Suppressor macrophage treated with lipopolysaccharide for 4 hours (primary cell): ENCODE data around the gene TCF7L2.

Source experiments
- DNase-seq: peaks from one replicate; pipeline ENCODE4 v3.0.0-alpha.2; 2020

Gene TCF7L2

DNA sequence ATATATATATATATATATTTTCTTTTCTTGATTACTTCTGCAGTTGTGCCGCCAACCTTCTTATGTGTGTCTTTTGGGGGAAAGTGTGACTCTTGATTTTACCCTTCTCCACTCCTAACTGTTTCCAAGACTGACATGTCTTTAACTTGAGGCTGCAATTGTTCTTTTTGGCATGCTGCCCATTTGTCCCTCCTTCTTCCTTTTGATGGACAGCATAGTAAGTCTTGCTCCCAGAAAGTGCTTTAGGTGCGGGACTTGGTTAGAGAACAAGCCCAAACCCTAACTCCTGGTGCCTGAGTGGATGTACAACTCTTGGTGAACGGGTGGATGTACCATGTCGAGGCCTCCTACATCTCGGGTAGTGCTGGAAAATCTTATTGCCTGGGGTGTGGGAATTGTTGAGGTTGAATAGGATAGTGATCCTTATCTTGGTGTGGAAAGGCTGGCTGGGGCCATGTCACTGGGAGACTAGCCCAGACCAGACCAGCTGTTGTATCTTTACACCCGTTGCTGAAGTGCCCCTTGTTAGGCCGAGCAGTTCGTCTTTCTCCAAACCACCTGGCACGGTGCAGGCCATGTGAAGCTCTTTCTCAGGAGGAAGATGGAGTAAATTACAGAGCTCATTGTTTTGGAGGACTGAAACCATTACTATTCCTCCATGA, 16.3 kb downstream of the TCF7L2 start:
- DNase-seq: no peak

DNA sequence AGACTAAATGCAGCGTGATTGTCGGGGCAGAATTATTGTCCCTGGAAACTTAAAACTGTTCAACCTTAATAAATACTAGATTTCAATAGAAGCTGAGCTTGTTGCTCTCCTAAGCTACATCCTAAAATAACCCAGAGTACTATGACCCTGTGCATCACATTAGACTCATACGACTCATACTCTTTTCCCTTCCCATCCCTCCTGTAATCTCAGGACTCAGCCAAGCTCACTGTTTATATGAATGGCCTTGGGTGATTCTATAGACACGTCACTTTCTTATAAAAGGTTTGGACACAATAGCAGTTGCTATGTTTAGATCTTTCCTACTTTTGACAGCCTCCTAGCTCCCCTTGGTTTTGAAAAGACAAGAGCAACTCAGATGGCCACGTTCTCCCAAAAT, 17.2 kb downstream of the TCF7L2 start:
- DNase-seq: no peak

DNA sequence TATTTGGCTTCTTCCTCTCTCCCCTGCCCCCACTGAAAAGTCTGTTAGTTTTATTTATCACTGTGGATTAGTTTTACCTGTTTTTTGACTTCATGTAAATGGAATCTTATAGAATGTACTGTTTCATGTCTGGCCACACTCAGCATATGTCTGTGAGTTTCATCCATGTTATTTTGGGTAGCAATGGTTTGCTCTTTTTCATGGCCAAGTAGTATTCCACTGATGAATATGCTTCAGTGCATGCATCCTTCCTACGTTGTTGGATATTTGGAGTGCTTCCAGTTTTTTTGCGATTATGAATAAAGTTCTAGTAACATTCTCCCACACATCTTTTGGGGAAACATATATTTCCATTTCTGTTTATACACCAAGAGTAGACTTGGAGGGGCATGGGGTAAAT, 19.1 kb downstream of the TCF7L2 start:
- DNase-seq: no peak

DNA sequence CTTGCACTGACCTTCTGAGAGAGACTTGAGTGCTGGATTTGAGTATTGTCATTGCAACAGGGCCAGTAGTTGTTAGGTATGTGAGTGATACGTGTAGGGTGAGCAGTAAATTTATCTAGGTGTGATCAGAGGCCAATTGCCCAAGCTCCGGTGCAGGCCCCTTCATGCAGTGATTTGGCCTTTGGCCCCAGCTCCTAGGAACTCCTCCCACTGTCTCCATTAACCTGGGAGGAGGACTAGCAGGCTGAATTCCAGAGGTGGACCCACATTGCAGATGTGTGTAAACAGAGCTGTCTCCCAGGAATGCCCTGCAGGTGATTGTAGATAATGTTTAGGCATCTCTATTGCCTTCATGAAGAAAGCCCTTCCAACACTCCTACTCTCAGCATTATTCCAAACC, 19.5 kb downstream of the TCF7L2 start:
- DNase-seq: no peak

DNA sequence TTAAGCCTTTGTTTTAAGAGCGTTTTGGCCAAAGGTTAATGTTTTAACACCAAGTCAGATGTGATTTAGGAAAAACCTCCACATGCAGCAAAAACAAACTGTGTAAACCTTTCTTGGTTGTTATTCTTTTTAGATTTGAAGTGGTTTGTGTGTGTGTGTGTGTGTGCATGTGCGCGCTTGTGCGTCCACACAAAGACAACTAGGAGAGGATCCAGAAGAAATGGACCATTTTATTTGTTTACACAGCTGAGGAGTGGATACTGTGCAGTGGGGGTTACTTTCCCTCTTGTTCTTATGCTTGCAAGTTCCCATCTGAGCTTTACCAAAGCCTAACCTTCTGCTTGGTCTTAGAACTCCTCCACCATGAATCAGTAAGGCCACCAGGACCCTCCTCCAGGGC, 20.0 kb downstream of the TCF7L2 start:
- no peak for DNase-seq

DNA sequence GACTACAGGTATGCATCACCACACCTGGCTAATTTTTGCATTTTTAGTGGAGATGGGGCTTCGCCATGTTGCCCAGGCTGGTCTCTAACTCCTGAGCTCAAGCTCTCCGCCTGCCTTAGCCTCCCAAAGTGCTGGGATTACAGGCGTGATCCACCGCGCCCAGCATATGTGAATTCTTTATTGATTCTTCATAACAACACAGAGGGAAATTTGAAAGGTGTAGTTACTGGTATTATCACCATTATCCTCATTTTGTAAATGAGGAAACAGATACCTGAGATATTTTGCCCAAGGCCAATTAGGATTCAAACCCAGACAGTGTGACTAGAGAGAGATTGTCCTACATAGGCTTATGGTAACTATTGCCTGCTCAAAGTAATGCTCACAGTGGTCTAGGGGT, 22.6 kb downstream of the TCF7L2 start:
- DNase-seq: no peak

DNA sequence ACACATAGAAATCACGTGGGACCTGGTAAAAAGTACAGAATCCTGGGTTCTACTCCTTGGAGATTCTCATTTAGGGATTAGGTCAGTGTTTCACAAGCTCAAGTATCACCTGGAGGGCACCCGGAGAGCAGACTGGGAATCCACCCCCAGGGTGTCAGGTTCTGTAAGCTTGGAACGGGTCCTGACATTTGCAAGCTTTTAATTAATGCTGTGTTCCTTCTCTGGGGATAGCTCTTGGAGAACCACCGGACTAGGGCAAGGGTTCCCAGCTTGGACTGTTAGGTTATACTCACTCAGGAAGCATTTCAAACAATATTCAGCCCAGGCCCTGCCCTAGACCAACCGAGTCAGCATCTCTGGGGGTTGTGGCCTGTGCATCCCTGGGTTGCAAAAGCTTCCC, 23.0 kb downstream of the TCF7L2 start:
- no peak for DNase-seq

DNA sequence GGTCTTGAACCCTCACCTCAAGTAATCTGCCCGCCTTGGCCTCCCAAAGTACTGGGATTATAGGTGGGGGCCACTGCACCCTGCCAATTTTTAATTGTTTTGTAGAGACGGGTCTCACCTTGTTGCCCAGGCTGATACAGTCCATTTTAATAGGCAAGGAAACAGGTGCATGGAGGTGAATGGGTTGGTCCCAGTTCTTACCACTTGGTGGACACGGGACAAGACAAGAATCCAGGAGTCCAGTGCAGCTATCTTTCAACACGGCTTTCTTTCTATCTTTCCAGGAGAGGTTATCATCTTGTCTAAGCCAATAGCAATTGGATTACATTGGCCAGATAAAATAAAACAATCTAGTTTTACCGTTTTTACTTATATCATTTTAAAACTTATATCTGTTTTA, 23.8 kb downstream of the TCF7L2 start:
- DNase-seq: no peak

DNA sequence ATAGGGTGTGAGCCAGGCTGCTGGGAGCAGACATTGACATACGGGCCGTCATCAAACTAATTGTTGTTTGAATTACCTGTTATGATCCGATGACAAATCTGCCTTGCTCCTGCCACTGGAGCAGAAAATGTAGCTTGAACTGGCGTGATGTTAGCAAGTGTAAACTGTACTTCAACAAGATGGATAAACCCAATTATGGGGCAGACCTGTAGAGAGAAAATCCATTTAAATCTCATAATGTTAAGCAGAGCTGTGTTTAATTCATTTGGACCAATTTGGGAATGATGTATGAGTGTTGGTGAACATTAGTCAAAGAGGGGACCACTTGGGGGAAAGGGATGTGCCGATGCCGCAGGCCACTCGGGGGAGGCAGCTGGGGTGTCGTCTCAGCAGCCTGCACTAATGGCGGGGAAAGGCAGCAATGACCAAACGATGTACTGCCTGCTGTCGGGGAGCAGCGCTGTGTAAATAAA, 27.4 kb downstream of the TCF7L2 start:
- DNase-seq: no peak

DNA sequence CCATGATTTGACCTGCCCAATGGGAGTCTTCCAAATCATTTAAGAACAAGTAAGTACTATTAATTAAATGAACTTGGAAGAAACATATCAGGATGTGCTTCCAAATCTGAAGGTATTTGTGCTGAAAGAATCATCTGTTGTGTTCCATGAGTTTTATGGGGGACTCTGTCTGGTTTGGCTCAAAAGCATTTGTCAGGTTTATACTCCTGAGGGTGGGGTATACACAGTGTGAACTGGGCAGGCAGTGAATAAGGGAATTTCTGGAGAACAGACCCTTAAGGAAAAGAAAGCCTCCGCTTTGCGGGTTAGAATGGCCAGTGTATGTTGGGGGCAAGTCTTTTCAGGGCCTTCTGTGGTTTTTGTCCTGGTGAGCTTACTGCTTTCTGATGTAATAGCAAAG, 29.9 kb downstream of the TCF7L2 start:
- no peak for DNase-seq

DNA sequence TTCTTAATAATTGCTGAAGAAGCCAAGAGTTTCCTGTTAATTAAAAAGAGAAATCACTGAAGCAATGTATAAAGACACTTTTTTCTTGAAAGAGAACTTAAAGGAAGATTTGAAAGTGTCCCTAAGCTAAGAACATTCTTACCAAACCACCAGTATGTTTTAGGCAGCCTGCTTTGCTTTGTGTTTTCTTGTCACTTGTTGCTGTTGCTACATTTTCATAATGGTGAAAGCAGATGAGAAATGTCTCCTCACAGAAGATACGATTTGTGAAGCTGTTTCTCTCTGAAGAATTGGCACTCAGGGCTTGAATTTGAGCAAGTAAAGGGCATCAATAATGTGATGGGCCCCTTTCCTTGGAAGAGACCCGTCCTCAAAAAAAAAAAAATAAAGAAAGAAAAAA, 30.9 kb downstream of the TCF7L2 start:
- peak; percentile 14 for DNase-seq

DNA sequence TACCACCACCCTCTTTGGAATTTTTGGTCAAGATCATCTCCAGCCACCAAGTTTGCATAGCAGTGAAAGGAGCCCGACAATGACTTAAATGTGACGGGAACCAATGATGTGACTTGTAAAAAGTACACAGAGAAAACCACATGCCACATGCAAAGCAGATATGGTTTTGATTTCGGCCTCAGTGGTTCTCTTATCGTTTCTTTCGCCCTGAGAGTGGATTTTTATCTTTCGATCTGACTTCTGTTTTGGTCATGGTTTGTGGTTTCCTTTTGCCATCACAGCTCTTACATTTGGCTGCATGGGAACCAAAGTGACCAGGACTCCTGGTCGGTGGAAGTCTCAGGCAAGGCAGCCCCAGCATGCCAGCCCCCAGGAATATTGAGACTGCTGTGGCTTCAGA, 31.5 kb downstream of the TCF7L2 start:
- peak; percentile 82 for DNase-seq

DNA sequence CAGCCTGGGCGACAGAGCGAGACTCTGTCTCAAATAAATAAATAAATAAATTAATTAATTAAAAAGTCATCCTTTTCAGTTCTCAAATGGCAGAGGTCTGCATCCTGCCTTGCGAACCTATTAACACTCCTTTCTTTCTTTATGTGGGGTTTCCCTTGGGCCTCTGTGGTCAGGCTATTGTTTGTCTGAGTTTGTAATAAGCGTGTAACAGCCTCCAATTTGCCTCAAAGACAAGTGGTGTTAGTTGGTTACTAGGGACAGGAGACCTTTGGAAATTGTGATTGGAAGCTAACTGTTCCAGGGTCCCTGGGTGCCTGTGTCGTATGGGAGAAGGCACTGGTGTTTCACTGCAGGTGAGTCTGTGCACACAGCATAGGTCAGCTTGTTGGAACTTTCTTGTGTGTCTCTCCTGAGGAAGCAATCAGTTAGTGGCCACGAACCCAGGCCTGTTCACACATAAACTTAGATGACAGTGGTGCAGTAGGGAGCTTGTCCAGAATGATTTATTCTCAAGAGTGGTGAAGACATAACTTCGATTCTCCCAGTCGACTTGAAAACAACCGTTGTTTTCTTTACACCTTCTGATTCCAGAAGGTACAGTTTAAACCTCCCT, 33.5 kb downstream of the TCF7L2 start:
- no peak for DNase-seq

DNA sequence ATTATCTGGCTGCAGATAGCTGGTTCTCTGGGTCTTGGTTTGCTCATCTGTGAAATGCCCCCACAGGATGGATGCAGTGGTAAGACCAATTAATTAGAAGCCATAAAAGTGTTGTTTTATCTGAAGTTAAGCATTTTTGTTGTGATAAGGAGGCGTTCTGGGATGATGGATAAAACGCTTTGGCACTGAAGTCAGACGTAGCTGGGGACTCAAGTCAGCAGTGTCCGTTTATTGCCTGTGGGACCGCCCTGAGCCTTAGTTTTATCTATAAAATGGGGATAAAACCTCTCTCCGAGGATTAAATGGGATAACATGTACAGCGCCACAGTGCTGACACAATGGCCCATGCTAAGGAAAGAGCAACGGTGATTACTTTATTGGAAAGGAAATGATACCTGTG, 34.7 kb downstream of the TCF7L2 start:
- DNase-seq: no peak

DNA sequence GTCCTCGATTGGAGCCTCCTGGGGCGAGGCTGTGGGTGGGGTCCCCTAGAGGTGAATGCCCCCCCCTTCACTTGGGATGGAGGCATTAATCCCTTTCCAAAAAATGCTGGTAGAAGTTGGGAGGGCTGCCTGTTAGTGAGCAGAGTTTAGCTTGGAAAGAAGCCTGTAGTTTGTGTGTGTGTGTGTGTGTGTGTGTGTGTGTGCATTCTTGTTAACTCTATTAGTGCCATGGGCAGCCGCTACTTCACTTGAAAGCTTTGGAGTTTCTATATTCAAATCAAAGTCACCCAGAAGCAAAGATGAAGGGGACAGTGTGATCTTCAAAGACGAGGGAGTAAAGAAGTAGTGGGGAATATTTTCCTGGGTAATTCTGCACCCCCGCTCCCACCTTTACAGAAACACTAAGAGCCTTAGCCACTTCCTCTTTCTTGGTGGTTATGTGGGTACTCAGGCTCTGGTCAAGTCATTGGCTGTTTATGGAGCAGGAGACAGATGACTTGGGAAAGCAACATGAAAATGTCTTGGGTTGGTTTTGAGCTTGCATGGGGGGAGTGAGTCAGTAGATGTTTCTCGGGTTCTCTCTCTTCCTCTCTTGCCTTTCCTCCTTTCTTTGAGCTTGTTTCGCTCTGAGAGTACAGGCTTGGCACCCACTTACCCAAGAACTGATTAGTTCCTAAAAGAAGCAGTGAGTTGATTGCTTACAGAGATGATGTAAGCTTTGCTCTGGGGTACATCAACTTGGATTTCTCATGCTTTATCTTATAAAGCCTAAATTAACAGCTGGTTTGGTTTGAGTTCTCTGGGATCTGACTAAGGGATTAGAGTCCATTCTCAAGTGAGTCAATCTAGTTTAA, 35.9 kb downstream of the TCF7L2 start:
- peak; percentile 92 for DNase-seq

DNA sequence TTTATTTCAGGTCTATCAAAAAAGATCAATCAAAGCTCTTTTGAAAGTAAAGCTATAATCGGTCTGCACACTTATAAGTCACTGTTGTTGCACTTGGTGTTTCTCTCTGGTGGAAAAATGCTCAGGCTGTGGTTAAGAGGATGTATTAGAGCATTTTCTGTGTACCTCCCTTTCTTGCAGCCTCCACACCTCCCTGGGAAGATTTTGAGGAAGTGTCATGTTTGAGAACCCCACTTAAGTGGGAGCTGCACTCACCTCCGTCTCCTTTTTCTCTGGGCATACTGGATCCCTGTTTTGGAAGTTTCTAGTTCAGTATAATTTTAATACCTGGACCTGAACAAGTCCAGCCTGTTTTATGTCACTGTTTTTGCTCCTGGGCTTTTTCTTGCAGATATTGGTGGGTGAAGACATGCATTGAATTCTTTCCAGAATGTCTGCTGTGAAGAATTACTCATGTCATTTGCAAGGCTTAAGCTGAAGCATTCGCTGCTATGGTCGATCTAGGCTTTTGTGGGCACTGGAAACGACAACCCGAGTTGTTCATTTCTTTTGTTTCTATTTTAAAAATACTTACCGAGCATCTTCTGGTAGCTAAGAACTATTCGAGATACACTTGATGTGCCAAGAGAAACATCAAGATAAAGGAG, 36.6 kb downstream of the TCF7L2 start:
- DNase-seq: no peak

DNA sequence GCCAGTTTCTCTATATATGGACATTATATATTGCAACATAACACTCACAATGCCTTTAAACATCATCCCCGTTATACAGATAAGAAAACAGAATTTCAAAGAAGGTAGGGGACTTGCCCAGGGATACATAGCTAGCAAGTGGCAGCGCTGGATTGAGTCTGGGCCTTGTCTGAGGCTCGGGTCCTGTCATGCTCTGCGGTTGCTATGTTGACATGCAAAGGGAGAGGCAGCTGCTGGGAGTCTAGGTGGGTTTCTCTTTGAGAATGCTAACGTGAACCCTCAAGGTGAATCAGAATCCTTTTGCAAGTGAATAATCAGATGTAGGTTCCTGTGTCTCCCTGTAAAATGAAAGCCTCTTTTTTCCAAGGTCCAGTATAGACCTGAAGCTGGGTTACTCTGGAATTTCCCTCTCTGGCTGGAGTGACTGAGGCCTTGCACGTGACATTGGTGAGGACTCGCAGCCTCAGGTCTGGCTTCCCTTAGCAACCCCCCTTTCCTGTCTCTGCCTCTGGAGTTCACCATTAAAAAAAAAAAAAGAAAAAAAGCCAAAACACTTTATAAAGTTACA, 38.9 kb downstream of the TCF7L2 start:
- no peak for DNase-seq

DNA sequence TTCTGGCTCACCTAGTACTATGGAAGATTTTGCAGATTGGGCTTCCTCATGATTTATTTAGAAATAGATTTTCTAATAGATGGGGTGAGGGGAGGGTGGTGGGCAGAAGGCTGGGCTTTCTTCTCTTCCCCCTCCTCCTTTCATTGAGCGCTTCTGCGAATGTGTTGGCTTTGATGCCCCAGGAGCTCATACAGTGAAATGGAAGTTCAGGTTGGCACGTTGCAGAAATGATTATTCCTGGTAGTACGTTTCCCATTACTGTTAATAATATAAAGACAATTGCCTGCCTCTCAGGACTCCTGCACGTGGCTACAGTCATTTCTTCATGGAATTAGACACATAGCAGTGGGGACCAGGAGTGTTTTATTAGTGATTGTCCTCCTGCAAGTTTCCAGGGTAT, 39.8 kb downstream of the TCF7L2 start:
- DNase-seq: no peak

DNA sequence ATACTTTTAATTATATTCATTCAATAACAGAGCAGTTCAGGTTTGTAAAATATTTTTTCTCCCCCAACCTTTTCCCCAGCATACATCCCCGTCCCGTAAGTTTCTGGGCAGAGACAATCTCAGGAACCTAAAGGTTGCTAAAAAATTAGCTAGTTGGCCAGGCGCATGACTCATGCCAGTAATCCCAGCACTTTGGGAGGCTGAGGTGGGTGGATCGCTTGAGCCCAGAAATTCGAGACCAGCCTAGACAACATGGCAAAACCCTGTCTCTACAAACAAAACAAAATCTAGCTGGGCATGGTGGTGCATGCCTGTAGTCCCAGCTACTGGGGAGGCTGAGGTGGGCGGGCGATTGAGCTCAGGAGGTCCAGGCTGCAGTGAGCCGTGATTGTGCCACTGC, 40.2 kb downstream of the TCF7L2 start:
- no peak for DNase-seq

DNA sequence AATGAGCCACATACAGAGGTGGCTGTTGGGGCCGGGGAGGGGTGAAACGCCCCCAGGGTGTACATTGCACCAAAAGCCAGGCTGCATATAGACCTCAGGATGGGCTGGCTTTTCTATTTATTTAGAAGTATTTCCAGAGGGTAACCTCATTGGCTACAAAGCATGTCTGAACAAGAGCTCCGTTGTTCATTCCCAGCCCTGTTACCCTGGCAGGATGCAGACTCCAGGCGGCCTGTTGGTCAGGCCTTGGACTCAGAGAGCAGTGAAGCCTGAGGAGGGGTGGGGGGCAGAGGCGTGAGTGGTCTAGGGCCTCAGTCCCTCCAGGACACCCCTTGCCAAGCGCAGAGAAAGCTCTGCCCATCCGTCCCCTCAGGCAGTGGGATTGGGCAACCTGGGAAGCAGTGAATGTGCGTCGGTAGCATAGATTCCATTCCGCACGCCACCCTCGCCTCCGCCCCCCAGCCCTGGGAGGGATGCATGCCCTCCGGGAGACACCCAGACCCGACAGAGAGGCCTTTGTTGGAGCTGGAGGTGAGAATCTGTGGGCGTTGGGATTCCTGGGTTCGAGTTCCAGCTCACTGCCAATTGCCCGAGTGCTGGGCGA, 41.9 kb downstream of the TCF7L2 start:
- no peak for DNase-seq

DNA sequence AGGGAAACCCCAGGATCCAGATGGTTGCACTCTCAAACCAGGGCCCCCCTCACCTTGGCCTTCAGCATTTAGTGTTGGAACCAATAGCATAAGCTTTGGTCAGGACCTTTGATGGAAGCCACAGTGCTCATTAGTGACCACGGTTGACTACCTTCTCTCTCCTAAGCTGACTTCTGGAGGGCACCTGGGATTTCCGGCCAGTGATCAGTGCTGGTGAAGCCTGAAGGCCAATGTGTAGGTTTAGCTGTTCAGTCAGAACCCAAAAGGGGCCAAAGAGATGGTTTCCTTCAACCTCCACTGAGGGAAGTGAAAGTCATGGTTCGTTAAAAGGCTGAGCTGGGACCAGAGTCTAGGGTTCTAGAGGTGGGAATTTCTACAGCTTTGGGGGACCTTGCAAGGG, 46.4 kb downstream of the TCF7L2 start:
- DNase-seq: no peak

DNA sequence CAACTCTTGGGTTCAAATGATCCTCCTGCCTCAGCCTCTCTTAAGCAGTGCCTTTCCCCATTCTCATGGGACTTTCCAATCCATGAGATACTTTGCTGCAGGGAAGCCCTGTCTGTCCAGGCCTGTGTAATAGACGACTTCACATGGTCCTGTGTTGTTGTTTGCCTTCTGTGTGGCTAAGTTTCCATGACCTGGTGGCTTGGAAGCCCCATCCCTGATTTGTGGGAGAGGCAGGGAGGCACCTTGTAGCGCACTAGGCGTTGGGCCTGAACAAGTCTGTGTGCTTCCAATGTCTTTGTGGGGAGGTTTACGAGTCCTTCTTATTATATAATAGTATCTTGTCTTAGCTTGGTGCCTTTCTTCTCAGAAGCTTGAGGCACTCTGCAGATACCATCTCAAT, 49.1 kb downstream of the TCF7L2 start:
- DNase-seq: no peak

DNA sequence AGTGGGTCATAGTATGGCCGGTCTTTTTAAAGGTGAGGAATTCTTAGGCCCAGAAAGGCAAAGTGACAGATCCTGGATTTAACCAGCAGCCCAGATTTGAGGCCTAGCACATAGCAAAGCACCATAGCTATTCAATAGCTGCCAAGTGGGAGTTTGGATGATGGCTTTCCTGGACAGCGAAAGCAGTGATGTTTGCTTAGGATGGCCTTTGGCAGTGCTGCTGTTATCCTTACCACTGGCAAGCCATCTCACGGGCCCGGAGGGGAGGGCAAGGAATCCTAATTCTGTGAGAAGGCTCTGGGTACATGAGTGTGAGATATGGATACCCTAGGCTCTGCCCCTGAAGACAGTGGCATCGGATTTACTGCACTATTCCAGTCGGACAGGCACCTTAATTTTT, 50.4 kb downstream of the TCF7L2 start:
- no peak for DNase-seq
